Activated CD8-positive, alpha-beta T cell treated with anti-CD3 and anti-CD28 coated beads for 36 hours (primary cell): ENCODE data around the gene FAXC. TPM values are rescaled to one million over a fixed set of nuclear protein-coding genes. Genes with fewer than 3 reads are reported as not detected.

Experiments used
- ATAC-seq: fragments of 200-7000 bp; cut with Tn5 transposase; one replicate; pipeline ENCODE4 v1.10.0; 2021; ENCODE audit warnings: mild to moderate bottlenecking, moderate library complexity
- CTCF ChIA-PET: fragments of 350-600 bp; sonication (Branson Sonifier 250); formaldehyde crosslinking; loops from one replicate; lab custom pipeline; 2021; ENCODE audit warnings: antibody characterized with exemption; lab: Charles Lee
- POLR2A ChIA-PET: fragments of 350-600 bp; sonication (Branson Sonifier 250); formaldehyde crosslinking; loops from one replicate; lab custom pipeline; 2021; ENCODE audit warnings: antibody characterized with exemption; lab: Charles Lee
- DNase-seq: peaks from one replicate; pipeline ENCODE4 v3.0.0-alpha.2; 2020
- H3K27ac Mint-ChIP-seq: one replicate; pipeline ENCODE4 v1.8.0; 2021; ENCODE audit warnings: mild to moderate bottlenecking, mixed read lengths
- H3K27me3 Mint-ChIP-seq: one replicate; pipeline ENCODE4 v1.8.0; 2021; ENCODE audit warnings: mixed read lengths
- H3K36me3 Mint-ChIP-seq: one replicate; pipeline ENCODE4 v1.8.0; 2021; ENCODE audit warnings: low read depth, mixed read lengths
- H3K4me1 Mint-ChIP-seq: one replicate; pipeline ENCODE4 v1.8.0; 2021; ENCODE audit warnings: low read depth, mixed read lengths
- H3K4me3 Mint-ChIP-seq: one replicate; pipeline ENCODE4 v1.8.0; 2021; ENCODE audit warnings: mild to moderate bottlenecking, moderate library complexity, mixed read lengths
- H3K9me3 Mint-ChIP-seq: one replicate; pipeline ENCODE4 v1.8.0; 2021; ENCODE audit warnings: mixed read lengths
- intact Hi-C: fragments of 100-400 bp; cut with micrococcal nuclease; formaldehyde crosslinking; loops from one replicate; pipeline ENCODE4 v1.10.0; 2022
- total RNA-seq, 2 experiments: library from RNA; stranded (reverse); gene quantifications; one replicate each; pipeline ENCODE4 v1.2.3, GENCODE V29; 2021
- TF ChIP-seq, protein P1 (sequence below): fragments of 200-600 bp; IDR thresholded peaks from one replicate; pipeline ENCODE4 v1.8.0; 2022; ENCODE audit warnings: antibody characterized with exemption, mild to moderate bottlenecking

FAXC gene
- total RNA-seq, 2 experiments from 2014 or later = not detected

DNA sequence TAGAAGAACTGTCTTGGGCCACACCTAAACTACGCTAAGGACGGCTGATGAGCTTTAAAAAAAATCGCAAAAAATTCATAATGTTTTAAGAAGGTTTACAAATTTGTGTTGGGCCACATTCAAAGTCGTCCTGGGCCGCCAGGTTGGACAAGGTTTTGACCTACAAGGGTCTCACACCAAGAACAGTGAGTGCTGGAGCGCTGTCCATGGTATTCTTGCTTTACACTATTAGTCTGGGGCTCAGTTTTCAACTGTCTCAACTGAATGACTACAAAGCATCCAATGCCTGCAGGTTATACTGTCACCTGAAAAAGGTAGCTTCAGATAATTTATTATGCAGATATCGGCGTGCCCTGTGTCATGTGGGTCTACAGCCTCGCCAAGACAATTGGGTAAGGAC is 3.7 kb upstream of the FAXC start:
- POLR2A ChIA-PET = no interaction called here
- CTCF ChIA-PET = interaction anchor here (1.7 kb wide), 1 partner anchor 19 kb away, joined by 4 read pairs; no protein-coding TSS in a partner anchor
- Mint-ChIP-seq H3K27me3 (peaks cover 59% of the 10 kb centered on the region), H3K36me3 (no peaks in the 10 kb centered on the region), H3K4me3 (no peak overlapping the region), H3K27ac (no peak overlapping the region), H3K4me1 (peaks cover 2% of the 10 kb centered on the region), H3K9me3 (no peaks in the 10 kb centered on the region)
- ATAC-seq = no peak
- TF ChIP-seq, protein P1, sequence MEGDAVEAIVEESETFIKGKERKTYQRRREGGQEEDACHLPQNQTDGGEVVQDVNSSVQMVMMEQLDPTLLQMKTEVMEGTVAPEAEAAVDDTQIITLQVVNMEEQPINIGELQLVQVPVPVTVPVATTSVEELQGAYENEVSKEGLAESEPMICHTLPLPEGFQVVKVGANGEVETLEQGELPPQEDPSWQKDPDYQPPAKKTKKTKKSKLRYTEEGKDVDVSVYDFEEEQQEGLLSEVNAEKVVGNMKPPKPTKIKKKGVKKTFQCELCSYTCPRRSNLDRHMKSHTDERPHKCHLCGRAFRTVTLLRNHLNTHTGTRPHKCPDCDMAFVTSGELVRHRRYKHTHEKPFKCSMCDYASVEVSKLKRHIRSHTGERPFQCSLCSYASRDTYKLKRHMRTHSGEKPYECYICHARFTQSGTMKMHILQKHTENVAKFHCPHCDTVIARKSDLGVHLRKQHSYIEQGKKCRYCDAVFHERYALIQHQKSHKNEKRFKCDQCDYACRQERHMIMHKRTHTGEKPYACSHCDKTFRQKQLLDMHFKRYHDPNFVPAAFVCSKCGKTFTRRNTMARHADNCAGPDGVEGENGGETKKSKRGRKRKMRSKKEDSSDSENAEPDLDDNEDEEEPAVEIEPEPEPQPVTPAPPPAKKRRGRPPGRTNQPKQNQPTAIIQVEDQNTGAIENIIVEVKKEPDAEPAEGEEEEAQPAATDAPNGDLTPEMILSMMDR = no peak
- intact Hi-C loops = no loop called here
- no peak for DNase-seq

DNA sequence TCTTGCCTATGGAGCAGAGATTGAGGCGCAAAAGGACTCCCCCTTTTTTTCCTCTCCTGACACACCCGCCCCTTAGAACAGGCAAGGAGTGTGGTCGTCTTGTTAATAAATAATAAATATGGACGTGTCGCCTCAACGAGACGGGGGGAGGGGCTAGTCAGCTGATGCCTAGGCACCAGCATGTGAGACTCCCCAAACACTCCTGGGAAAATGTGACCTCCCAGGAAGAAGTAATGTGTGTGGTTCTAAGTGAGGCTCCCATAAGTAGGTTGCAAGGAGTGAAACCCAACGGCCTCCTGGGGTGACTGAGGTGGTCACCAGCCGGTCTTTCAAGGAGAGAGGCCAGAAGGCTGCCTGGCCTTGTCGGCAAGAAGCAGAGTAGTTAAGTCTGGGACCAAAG is 1.1 kb upstream of the FAXC start:
- no peaks in the 10 kb centered on the region for H3K36me3 Mint-ChIP-seq
- DNase-seq (no peak), ATAC-seq (no peak)
- peaks cover 56% of the 10 kb centered on the region for H3K27me3 Mint-ChIP-seq
- no peak overlapping the region for H3K4me3 Mint-ChIP-seq
- ChIA-PET POLR2A (no interaction called here), CTCF (no interaction called here)
- TF ChIP-seq, protein P1 = no peak
- intact Hi-C loops = no loop called here
- H3K27ac Mint-ChIP-seq = no peak overlapping the region
- H3K9me3 Mint-ChIP-seq = no peaks in the 10 kb centered on the region
- H3K4me1 Mint-ChIP-seq = peaks cover 2% of the 10 kb centered on the region

DNA sequence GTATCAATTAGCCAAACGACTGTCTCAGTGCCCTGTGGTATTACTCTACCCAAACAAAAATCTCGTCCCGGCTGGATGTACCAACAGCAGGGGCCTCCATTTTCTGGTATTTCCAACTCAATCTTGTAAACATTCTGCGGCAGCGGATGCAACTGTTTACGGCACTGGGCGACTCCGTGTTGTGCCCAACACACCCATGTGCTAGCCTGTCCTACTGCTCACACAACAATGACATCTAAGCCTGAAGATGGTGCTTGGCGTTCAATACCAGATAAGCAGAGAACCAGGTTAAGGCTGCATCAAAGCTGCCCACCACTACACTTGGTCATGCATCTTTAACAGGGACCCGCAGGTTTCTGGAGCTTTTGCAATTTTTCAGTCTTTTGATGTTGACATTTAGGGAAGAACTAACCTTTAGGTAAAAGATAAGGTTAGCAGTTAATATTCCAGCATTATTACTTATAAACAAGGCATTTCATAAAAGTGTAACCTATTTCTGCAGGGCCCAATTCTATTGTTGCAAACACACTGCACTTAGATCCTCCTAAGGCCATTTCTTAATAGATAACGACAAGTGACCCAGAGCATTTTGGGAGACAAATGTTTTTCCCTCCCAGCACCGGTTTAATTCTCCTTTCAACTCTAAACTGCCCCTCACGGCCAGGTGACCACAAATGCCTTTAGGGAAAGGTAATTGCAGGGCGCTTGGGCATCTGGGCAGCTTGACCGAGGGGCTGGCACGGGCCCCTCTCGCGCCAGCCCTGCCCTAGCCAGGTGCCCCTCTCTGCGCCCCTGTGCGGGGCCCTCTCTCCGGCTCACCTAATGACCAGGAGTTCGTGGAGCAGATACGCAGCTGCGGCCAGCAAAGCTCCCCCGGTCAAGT is 945 bp downstream of the FAXC start:
- CTCF ChIA-PET = interaction anchor here (2.8 kb wide), 1 partner anchor 18 kb away, joined by 13 read pairs; no protein-coding TSS in a partner anchor
- TF ChIP-seq, protein P1 = no peak
- POLR2A ChIA-PET = interaction anchor here (0.6 kb wide), 1 partner anchor 428 kb away, joined by 3 read pairs; no protein-coding TSS in a partner anchor
- DNase-seq (no peak), ATAC-seq (no peak)
- H3K4me3 Mint-ChIP-seq = peak overlapping the region; percentile 22
- no peaks in the 10 kb centered on the region for H3K9me3 Mint-ChIP-seq
- H3K4me1 Mint-ChIP-seq = peaks cover 5% of the 10 kb centered on the region
- intact Hi-C loops = no loop called here
- H3K36me3 Mint-ChIP-seq = no peaks in the 10 kb centered on the region
- H3K27me3 Mint-ChIP-seq = peaks cover 56% of the 10 kb centered on the region
- H3K27ac Mint-ChIP-seq = no peak overlapping the region

DNA sequence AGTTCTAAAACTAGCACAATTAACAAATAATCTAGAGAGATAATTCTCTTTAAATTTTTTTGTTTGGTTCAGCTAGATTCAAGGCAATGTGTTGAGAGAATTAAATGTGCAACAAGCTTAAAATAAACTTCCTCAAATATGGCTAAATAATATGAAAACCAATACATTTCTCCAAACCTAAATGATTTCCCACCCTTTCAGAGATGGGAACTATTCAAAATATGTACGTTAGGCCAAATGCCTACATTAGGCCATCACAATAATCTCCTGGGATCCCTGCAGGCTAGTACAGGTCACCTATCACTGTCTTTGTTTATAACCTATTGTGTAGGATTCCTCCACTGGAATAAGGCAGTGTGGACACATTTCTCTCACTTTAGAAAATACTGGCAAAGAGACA is 1.7 kb downstream of the FAXC start:
- DNase-seq = no peak
- Mint-ChIP-seq H3K27me3 (peaks cover 53% of the 10 kb centered on the region), H3K4me1 (peaks cover 5% of the 10 kb centered on the region), H3K4me3 (no peak overlapping the region), H3K36me3 (no peaks in the 10 kb centered on the region), H3K9me3 (no peaks in the 10 kb centered on the region), H3K27ac (no peak overlapping the region)
- no peak for ATAC-seq
- ChIA-PET CTCF (interaction anchor here (0.8 to 2.8 kb wide), 2 partner anchors 13 to 17 kb away, joined by 3 to 13 read pairs; no protein-coding TSS in a partner anchor), POLR2A (interaction anchor here (0.6 kb wide), 1 partner anchor 427 kb away, joined by 3 read pairs; no protein-coding TSS in a partner anchor)
- intact Hi-C loops = no loop called here
- TF ChIP-seq, protein P1 = no peak

DNA sequence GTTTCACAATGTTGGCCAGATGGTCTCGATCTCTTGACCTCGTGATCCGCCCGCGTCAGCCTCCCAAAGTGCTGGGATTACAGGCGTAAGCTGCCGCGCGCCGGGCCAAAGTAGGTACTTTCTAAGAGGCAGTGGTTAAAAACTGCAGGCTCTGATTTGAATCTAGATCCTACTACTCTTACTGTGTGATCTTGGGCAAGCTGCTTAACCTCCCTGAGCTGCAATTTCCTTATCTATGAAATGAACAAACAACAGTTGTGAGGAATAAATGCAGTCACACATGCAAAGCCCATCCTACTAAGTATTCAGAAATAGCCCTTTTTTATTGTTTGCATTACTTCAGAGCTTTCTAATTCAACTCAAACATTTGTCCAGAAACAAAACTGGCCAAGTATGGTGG is 2.9 kb downstream of the FAXC start:
- TF ChIP-seq, protein P1 = no peak
- intact Hi-C loops = no loop called here
- Mint-ChIP-seq H3K27ac (no peak overlapping the region), H3K4me3 (no peak overlapping the region), H3K27me3 (peaks cover 49% of the 10 kb centered on the region), H3K4me1 (peaks cover 5% of the 10 kb centered on the region), H3K36me3 (no peaks in the 10 kb centered on the region), H3K9me3 (no peaks in the 10 kb centered on the region)
- ChIA-PET CTCF (interaction anchor here (0.8 kb wide), 1 partner anchor 16 kb away, joined by 4 read pairs; no protein-coding TSS in a partner anchor), POLR2A (no interaction called here)
- ATAC-seq (no peak), DNase-seq (no peak)
